ENCODE measurements around the gene PITRM1. TPM values are rescaled to one million over a fixed set of nuclear protein-coding genes. Genes with fewer than 3 reads are reported as not detected.

PITRM1 gene
- polyA plus RNA-seq, 1 donor: 57.9 TPM

DNA sequence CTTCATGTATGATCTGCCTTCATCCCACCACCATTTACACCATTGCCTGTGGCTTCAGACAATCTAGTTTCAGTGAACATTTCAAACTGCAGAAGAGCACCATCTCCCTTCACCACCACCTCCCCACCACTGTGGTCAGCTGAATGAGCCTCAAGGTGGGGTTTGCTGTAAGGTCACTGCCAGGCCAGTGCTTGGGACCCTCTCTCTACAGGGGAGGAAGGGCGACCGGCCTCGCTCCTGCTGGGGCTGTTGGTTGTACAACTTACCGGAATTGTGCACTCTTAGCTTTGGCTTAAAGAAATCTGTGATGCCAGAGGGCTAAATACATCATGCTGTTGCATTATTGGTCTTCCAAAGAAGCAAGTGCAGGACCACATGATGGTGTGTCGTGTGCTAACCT, 78.6 kb downstream of the PITRM1 start:
- H3K4me3 ChIP-seq (ENCODE audit: low read length): no peak overlapping the region
- H3K4me1 ChIP-seq (ENCODE audit: control insufficient read depth, insufficient read depth, low read length): peaks cover 21% of the 10 kb centered on the region
- H3K36me3 ChIP-seq (ENCODE audit: control insufficient read depth, insufficient read depth, low read length): no peaks in the 10 kb centered on the region
- H3K9me3 ChIP-seq (ENCODE audit: control insufficient read depth, low read depth, low read length): no peaks in the 10 kb centered on the region
- no peaks in the 10 kb centered on the region for H3K27me3 ChIP-seq (ENCODE audit: control insufficient read depth, insufficient read depth, low read length)
- no peak for DNase-seq
- no CpG with 5 or more reads among the region's 5 CpGs for WGBS (ENCODE audit: insufficient coverage, low lambda C conversion rate)
- no peak overlapping the region for H3K27ac ChIP-seq (ENCODE audit: low read length)

DNA sequence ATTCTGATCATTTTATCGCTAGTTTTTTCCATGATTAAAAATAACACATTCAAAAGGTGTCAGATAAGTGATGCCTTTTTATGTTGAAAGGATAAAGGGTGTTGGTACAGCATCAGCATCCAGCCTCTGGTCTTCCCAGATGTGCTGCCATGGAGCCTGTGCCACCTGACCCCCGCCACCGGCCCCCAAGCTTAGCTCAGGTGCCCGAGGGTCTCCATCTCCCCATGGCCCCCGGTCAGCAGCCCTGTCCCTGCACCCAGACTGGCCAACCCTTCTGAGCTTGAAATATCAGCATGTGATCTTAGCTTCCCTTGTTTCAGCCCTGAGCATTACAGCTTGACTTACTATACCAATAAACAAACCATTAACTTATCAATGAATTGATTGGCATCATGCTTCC, 80.7 kb downstream of the PITRM1 start:
- Histone ChIP-seq H3K4me3 (ENCODE audit: low read length) (no peak overlapping the region), H3K9me3 (ENCODE audit: control insufficient read depth, low read depth, low read length) (no peaks in the 10 kb centered on the region), H3K4me1 (ENCODE audit: control insufficient read depth, insufficient read depth, low read length) (peaks cover 21% of the 10 kb centered on the region), H3K36me3 (ENCODE audit: control insufficient read depth, insufficient read depth, low read length) (no peaks in the 10 kb centered on the region), H3K27me3 (ENCODE audit: control insufficient read depth, insufficient read depth, low read length) (no peaks in the 10 kb centered on the region), H3K27ac (ENCODE audit: low read length) (no peak overlapping the region)
- no peak for DNase-seq
- WGBS (ENCODE audit: insufficient coverage, low lambda C conversion rate): no CpG with 5 or more reads among the region's 5 CpGs

DNA sequence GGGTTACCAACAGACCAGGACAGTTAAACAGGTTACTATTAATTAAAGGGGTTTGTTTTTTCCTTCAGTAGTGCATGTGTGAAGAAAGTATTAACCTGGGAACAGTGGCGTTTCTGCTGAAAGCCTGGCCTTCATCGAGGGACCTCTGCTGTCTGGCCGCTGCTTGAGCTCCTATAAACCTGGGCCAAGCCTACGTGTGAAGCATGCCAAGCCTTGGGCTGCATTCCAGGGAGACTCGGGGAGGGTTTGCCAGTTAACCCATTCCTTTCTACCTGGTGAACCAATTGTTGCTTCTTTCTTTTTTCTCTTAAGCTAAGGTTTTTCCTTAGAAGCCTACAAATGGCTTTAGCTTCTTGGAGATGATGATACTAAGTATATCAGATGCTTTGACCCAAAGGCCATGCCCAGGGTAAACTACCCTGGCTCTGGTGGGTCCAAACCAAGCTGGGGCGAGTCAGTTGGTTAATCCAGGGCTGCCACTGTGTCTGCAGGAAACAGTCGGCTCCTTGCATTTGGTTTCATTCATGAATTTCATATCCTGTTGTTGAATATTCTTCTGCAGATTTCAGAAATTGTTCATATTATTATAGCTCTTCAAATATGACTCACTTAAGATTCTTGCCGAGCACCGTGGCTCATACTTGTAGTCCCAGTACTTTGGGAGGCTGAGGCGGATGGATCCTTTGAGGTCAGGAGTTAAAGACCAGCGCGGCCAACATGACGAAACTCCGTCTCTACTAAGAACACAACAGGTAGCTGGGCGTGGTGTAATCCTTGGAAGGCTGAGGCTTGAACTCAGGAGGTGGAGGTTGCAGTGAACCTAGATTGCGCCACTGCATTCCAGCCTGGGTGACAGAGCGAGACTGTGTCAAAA, 81.4 kb downstream of the PITRM1 start:
- Histone ChIP-seq H3K9me3 (ENCODE audit: control insufficient read depth, low read depth, low read length) (no peaks in the 10 kb centered on the region), H3K27me3 (ENCODE audit: control insufficient read depth, insufficient read depth, low read length) (no peaks in the 10 kb centered on the region), H3K4me3 (ENCODE audit: low read length) (no peak overlapping the region), H3K27ac (ENCODE audit: low read length) (no peak overlapping the region), H3K36me3 (ENCODE audit: control insufficient read depth, insufficient read depth, low read length) (no peaks in the 10 kb centered on the region), H3K4me1 (ENCODE audit: control insufficient read depth, insufficient read depth, low read length) (peaks cover 17% of the 10 kb centered on the region)
- no peak for DNase-seq
- 20% methylated on average over 1 of the region's 17 CpGs for WGBS (ENCODE audit: insufficient coverage, low lambda C conversion rate)

DNA sequence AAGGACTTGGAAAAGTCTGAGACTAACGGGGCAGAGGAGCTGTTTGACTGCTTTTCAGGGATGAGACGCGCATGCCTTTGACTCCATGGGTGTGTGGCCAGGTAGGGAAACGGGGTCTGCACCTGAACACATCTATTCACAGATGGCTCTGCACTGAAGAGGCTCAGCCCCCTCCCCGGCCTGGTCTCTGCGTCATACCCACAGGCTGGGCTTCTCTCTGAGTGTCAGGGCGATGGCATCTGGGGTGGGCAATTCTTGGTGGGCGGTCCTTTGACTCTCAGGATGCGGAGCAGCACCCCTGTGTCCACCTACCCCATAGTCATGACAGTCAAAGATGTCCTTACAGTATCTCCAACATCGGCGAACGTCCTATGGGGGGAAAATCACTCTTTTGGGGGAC, 82.2 kb downstream of the PITRM1 start:
- Histone ChIP-seq H3K4me3 (ENCODE audit: low read length) (no peak overlapping the region), H3K9me3 (ENCODE audit: control insufficient read depth, low read depth, low read length) (no peaks in the 10 kb centered on the region), H3K36me3 (ENCODE audit: control insufficient read depth, insufficient read depth, low read length) (no peaks in the 10 kb centered on the region), H3K4me1 (ENCODE audit: control insufficient read depth, insufficient read depth, low read length) (peaks cover 13% of the 10 kb centered on the region), H3K27me3 (ENCODE audit: control insufficient read depth, insufficient read depth, low read length) (no peaks in the 10 kb centered on the region), H3K27ac (ENCODE audit: low read length) (no peak overlapping the region)
- no CpG with 5 or more reads among the region's 12 CpGs for WGBS (ENCODE audit: insufficient coverage, low lambda C conversion rate)
- DNase-seq: no peak

Other genes starting within 250 kb of the PITRM1 start
- 29.2 TPM for gene PFKP, start 105.2 kb downstream of the PITRM1 start, polyA plus RNA-seq

Data from large intestine (tissue), 3 donors.